Measurements from ENCODE around the gene PERM1.

Gene PERM1

DNA sequence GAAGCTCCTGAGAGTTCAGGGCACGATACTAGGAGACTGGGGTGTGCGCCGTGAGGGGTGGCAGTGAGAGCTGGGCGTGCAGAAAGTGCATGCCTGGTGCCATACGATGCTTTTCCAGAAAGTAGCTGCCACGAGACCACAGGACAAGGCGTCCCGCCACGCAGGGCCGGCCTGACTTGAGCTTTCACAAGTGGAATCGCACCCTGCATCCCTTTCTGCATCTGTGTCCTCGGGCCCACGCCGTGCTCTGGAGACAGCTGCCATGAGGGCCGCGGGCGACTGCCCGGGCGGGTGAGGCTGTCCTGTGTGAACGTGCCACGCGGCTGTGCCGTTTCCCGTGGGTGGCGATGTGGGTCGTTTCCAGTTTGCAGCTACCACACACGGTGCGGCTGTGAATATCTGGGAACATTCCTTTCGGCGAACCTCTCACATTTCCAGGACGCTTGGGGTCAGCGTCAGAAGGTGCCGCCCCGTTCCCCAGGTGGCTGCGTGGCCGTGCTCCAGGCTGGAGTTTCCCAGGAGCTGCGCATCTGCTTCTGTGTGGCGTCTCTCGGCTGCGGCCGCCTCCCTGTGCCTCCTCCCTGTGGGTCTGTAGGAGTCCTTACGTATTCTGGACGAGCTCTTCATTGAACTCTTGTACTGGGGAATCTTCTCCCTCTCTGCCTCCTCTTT is 1.0 kb upstream of the PERM1 start:
- peak; percentile 11 for DNase-seq
- Histone ChIP-seq H3K36me3 (no peaks in the 10 kb centered on the region), H3K27me3 (peaks cover 70% of the 10 kb centered on the region), H3K9me3 (no peaks in the 10 kb centered on the region), H3K4me1 (no peaks in the 10 kb centered on the region), H3K4me3 (ENCODE audit: low read depth, low read length) (no peak overlapping the region)
- TF ChIP-seq, protein P1, sequence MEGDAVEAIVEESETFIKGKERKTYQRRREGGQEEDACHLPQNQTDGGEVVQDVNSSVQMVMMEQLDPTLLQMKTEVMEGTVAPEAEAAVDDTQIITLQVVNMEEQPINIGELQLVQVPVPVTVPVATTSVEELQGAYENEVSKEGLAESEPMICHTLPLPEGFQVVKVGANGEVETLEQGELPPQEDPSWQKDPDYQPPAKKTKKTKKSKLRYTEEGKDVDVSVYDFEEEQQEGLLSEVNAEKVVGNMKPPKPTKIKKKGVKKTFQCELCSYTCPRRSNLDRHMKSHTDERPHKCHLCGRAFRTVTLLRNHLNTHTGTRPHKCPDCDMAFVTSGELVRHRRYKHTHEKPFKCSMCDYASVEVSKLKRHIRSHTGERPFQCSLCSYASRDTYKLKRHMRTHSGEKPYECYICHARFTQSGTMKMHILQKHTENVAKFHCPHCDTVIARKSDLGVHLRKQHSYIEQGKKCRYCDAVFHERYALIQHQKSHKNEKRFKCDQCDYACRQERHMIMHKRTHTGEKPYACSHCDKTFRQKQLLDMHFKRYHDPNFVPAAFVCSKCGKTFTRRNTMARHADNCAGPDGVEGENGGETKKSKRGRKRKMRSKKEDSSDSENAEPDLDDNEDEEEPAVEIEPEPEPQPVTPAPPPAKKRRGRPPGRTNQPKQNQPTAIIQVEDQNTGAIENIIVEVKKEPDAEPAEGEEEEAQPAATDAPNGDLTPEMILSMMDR (IDR thresholded peaks at IDR 0.05; ENCODE audit: low read depth, low read length), result no peak

DNA sequence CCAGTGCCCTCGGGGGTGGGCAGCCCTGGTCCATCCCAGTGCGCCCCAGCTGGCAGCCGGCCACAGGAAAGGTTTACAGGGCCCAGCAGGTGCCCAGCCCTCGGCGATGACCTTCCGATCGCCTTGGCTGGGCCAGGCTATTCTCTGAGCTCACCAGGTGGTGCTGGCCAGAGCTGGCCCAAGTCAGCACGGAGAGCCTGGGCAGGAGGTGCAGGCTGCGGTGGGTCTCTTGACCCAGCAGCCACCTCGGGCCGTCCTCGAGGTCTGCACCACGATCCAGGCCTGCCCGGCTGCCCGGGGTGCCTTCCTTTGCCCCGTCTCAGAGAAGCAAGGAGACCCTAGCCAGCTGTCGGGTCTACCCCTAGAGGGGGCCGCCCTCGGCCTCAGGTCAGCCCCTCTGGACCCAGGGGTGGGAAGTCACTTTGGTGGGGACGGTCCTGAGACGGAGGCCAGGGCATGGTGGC is 370 bp downstream of the PERM1 start:
- no peaks in the 10 kb centered on the region for H3K9me3 ChIP-seq
- no peaks in the 10 kb centered on the region for H3K4me1 ChIP-seq
- H3K36me3 ChIP-seq, result no peaks in the 10 kb centered on the region
- no peak for DNase-seq
- no peak overlapping the region for H3K4me3 ChIP-seq (ENCODE audit: low read depth, low read length)
- TF ChIP-seq, protein P1 (IDR thresholded peaks at IDR 0.05; ENCODE audit: low read depth, low read length), result no peak
- H3K27me3 ChIP-seq, result peaks cover 60% of the 10 kb centered on the region

DNA sequence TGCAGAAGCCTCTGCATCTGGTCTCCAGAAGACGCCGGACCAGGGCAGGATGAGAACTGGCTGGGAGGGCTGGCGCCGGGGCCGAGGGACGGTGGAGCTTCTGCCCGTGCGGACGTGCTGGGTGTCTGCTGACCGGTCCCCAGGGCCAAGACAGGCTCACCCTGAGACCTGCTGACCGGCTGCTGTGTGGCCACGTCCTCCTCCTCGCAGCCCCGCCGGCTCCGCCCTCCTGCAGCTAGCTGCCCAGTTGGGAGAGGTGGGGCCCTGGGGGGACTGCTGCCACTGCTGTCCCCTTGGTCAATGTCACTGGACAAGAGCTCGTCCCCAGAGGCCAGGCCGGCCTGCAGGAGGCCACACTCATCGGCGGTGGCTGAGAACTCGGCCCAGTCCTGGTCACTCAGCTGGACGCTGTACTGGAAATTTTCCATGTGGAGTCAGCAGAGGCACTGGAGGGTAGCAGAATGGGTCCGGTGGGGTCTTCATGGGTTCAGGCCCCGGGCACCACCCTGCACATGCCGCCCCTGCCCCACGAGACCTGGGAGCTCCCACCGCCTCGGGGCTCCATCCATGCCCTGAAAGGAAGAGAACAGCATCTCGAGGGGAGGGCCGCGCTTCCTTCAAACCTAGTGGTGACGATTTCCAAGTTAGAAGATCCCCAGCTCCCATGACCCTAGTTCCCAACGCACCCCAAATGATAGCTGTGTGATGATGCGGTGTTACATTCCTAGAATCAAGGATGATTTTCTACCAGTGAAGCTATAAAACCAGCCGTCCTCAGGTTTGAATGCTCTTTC is 1.1 kb downstream of the PERM1 start:
- Histone ChIP-seq H3K4me3 (ENCODE audit: low read depth, low read length) (no peak overlapping the region), H3K4me1 (no peaks in the 10 kb centered on the region; the same call in 1 of the 2 replicates), H3K36me3 (no peaks in the 10 kb centered on the region), H3K27me3 (peaks cover 53% of the 10 kb centered on the region), H3K9me3 (no peaks in the 10 kb centered on the region)
- TF ChIP-seq, protein P1 (IDR thresholded peaks at IDR 0.05; ENCODE audit: low read depth, low read length), result no peak
- peak; percentile 16 for DNase-seq

DNA sequence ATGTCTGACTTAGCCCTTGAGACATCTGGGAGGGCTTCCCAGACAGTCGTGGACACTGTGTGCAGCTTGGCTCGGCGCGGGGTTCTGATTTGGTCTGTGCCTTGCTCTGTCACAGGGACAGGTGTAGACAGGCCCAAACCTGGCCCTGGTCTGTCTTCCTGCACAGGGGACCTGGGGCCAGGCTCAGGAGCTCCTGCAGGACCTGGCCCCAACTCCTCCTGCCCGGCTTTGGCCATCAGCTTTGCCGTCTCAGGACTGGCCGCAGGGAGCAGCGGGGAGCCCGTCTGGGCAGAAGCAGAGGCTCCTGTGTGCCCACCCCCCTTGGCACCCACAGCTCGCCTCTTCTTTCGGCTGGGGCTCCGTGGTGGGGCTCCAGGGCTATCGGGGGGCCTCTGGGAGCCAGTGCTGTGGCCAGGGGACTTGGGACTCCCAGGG is 1.7 kb downstream of the PERM1 start:
- TF ChIP-seq, protein P1 (IDR thresholded peaks at IDR 0.05; ENCODE audit: low read depth, low read length), result no peak
- Histone ChIP-seq H3K27me3 (peaks cover 46% of the 10 kb centered on the region), H3K4me1 (no peaks in the 10 kb centered on the region; the same call in 1 of the 2 replicates), H3K9me3 (no peaks in the 10 kb centered on the region), H3K4me3 (ENCODE audit: low read depth, low read length) (no peak overlapping the region), H3K36me3 (no peaks in the 10 kb centered on the region)
- DNase-seq, result peak; percentile 7

DNA sequence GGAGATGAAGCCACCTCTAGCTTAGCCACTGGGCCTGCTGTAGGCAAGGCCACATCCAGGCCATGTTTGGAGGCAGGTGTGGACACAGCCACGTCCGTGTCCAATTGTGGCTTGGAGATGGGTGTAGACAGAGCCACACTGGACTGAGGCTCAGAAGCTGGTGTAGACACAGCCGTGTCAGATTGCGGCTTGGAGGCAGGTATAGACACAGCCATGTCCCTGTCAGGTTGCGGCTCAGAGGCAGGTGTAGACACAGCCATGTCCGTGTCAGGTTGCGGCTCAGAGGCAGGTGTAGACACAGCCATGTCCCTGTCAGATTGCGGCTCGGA is 2.2 kb downstream of the PERM1 start:
- TF ChIP-seq, protein P1 (IDR thresholded peaks at IDR 0.05; ENCODE audit: low read depth, low read length), result no peak
- Histone ChIP-seq H3K4me3 (ENCODE audit: low read depth, low read length) (no peak overlapping the region), H3K9me3 (no peaks in the 10 kb centered on the region), H3K36me3 (no peaks in the 10 kb centered on the region), H3K4me1 (no peaks in the 10 kb centered on the region; the same call in 1 of the 2 replicates), H3K27me3 (peaks cover 42% of the 10 kb centered on the region)
- DNase-seq, result no peak

Measured in BE2C (cell line).